DND-41 (cell line): ENCODE data around the gene SPPL2B.

Experiments used
- ATAC-seq: fragments of 200-7000 bp; cut with Tn5 transposase; 3 replicates; pipeline ENCODE4 v1.9.1; 2021; ENCODE audit warnings: low read depth; ENCODE audit not compliant: insufficient read depth
- DNase-seq: peaks from one replicate; pipeline ENCODE4 v3.0.0-alpha.2; 2020
- H2AFZ ChIP-seq: 2 replicates; pipeline ENCODE4 v1.6.0; 2012; ENCODE audit warnings: low read depth, low read length
- H3K27ac ChIP-seq: 2 replicates; pipeline ENCODE4 v1.5.1; 2012; ENCODE audit warnings: low read length, inconsistent platforms
- H3K27me3 ChIP-seq: fragments of 200-600 bp; sonication (generic); 2 replicates; pipeline ENCODE4 v1.6.0; 2012; ENCODE audit warnings: low read length, mild to moderate bottlenecking, inconsistent platforms; ENCODE audit not compliant: insufficient read depth, poor library complexity
- H3K36me3 ChIP-seq: 2 replicates; pipeline ENCODE4 v1.5.1; 2012; ENCODE audit warnings: low read length, inconsistent platforms; ENCODE audit not compliant: insufficient read depth
- H3K4me1 ChIP-seq: 2 replicates; pipeline ENCODE4 v1.5.1; 2012; ENCODE audit warnings: mild to moderate bottlenecking, low read length; ENCODE audit not compliant: insufficient read depth
- H3K4me2 ChIP-seq: 2 replicates; pipeline ENCODE4 v1.6.0; 2012; ENCODE audit warnings: mild to moderate bottlenecking, moderate library complexity, low read length, inconsistent platforms; ENCODE audit not compliant: insufficient read depth
- H3K4me3 ChIP-seq, 2 experiments: fragments of 200-600 bp in 1 of 2; shearing (Covaris generic) in 1 of 2; 2 replicates each; pipeline ENCODE4 v1.5.1; 2012 to 2016; ENCODE audit warnings: inconsistent platforms in 2 of 2, low read length in 2 of 2, mild to moderate bottlenecking in 2 of 2, low read depth in 1 of 2, moderate library complexity in 1 of 2
- H3K79me2 ChIP-seq: 2 replicates; pipeline ENCODE4 v1.6.0; 2012; ENCODE audit warnings: low read length, inconsistent platforms; ENCODE audit not compliant: insufficient read depth
- H3K9ac ChIP-seq: 2 replicates; pipeline ENCODE4 v1.6.0; 2012; ENCODE audit warnings: low read depth, mild to moderate bottlenecking, inconsistent platforms, low read length, moderate library complexity
- H3K9me3 ChIP-seq: 2 replicates; pipeline ENCODE4 v1.5.1; 2012; ENCODE audit warnings: low read length, moderate library complexity, mild to moderate bottlenecking, inconsistent platforms; ENCODE audit not compliant: insufficient read depth, severe bottlenecking
- H4K20me1 ChIP-seq: 2 replicates; pipeline ENCODE4 v1.6.0; 2012; ENCODE audit warnings: low read length; ENCODE audit not compliant: insufficient read depth
- CTCF ChIP-seq: IDR thresholded peaks from 2 replicates; pipeline ENCODE4 v1.5.1; 2012; ENCODE audit warnings: borderline replicate concordance, low read length, moderate library complexity, mild to moderate bottlenecking; ENCODE audit not compliant: poor library complexity, severe bottlenecking; ENCODE audit errors: extremely low read depth
- EZH2 ChIP-seq: IDR thresholded peaks from 3 replicates; pipeline ENCODE4 v1.6.1; 2012; ENCODE audit warnings: borderline replicate concordance, low read depth, mild to moderate bottlenecking, moderate library complexity, low read length, inconsistent platforms; ENCODE audit not compliant: severe bottlenecking

Gene SPPL2B

GRCh38 chr19:2351591-2351990 lies 23.1 kb downstream of the SPPL2B start:
- no peak for DNase-seq
- H3K79me2 ChIP-seq: no peaks in the 10 kb centered on the region

GRCh38 chr19:2352121-2352520 lies 23.6 kb downstream of the SPPL2B start:
- peaks cover 59% of the 10 kb centered on the region for H3K36me3 ChIP-seq
- no peak overlapping the region for H3K4me2 ChIP-seq
- no peak overlapping the region for H3K4me3 ChIP-seq
- no peaks in the 10 kb centered on the region for H3K27me3 ChIP-seq
- DNase-seq (no peak), ATAC-seq (no peak)
- TF ChIP-seq CTCF: no peak
- TF ChIP-seq EZH2: no peak
- no peak overlapping the region for H3K9ac ChIP-seq
- H4K20me1 ChIP-seq: peaks cover 3% of the 10 kb centered on the region
- no peaks in the 10 kb centered on the region for H3K4me1 ChIP-seq
- no peaks in the 10 kb centered on the region for H3K9me3 ChIP-seq
- no peaks in the 10 kb centered on the region for H3K79me2 ChIP-seq
- no peak overlapping the region for H3K27ac ChIP-seq
- no peak overlapping the region for H2AFZ ChIP-seq

More at GRCh38 chr19:2351591-2351990, 23.1 kb downstream of the SPPL2B start:
- TF ChIP-seq EZH2 (no peak), CTCF (no peak)
- Histone ChIP-seq H3K4me1 (no peaks in the 10 kb centered on the region), H3K4me3 (no peak overlapping the region), H3K9me3 (no peaks in the 10 kb centered on the region), H2AFZ (no peak overlapping the region), H3K36me3 (peaks cover 64% of the 10 kb centered on the region), H3K27me3 (no peaks in the 10 kb centered on the region), H3K9ac (no peak overlapping the region), H3K27ac (no peak overlapping the region), H3K4me2 (no peak overlapping the region), H4K20me1 (peaks cover 3% of the 10 kb centered on the region)
- no peak for ATAC-seq

- TF ChIP-seq CTCF (no peak), EZH2 (no peak)
- no peak; the same call in 2 of the 3 replicates for ATAC-seq
- no peak overlapping the region for H3K4me3 ChIP-seq
- H3K9ac ChIP-seq: no peak overlapping the region
- no peak overlapping the region for H3K4me2 ChIP-seq
- H3K4me1 ChIP-seq: no peaks in the 10 kb centered on the region
- no peaks in the 10 kb centered on the region for H3K27me3 ChIP-seq
- DNase-seq: no peak
- peaks cover 3% of the 10 kb centered on the region for H4K20me1 ChIP-seq
- no peak overlapping the region for H3K27ac ChIP-seq
- no peaks in the 10 kb centered on the region for H3K79me2 ChIP-seq
- H2AFZ ChIP-seq: no peak overlapping the region
- peaks cover 58% of the 10 kb centered on the region for H3K36me3 ChIP-seq
- no peaks in the 10 kb centered on the region for H3K9me3 ChIP-seq
These were observed 24.8 kb downstream of the SPPL2B start for GRCh38 chr19:2353159-2353886.
